ENCODE data around the gene CISTR. TPM values are rescaled to one million over a fixed set of nuclear protein-coding genes. Genes with fewer than 3 reads are reported as not detected.

Gene CISTR
- total RNA-seq, 1 donor from 2014 or later: 1.7 TPM

DNA sequence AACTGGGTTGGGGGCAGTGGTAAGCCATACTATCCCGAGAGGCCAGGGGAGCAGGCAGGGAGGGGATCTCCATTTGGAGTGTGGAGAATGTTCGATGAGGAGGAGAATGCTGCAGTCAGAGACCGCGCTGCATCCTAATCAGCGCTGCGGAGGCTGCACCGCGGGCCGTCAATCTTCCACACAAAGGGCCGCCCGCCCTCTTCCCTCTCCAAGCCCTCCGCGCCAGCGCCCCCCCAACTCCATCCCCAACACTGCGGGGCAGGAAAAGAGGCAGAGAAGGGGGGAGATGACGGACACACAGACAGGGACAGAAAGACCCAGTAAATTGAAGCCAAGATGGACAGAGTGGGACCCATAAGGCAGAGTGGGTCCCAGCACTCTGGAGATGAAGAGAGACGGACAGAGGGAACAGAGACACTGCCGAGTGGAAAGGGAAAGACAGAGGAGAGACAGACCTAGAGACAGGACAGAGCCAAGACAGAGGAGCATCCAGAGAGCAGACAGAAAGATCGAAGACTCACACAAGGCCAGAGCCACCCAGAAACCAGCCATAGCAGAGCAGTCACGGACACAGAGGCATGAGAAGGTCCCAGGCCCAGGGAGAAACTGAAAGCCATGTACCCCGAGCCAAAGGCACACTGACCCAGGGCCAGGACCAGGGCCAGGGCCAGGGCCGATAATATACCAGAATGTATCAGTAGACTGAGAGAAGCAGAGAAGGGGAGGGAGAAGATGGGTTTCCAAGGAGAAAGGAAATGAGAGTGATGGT, 3.5 kb downstream of the CISTR start:
- ATAC-seq (no peak), DNase-seq (ENCODE audit: missing footprints) (no peak)
- intact Hi-C loops (cut with DNase I): loop anchor here (5.0 kb wide), 1 partner anchor 206 kb away; no protein-coding TSS in a partner anchor

GRCh38 chr12:53747095-53747494, 4.7 kb downstream of the CISTR start:
- intact Hi-C loops (cut with DNase I): loop anchor here (5.0 kb wide), 1 partner anchor 205 kb away; no protein-coding TSS in a partner anchor
- DNase-seq (ENCODE audit: missing footprints) (no peak), ATAC-seq (no peak)

GRCh38 chr12:53746592-53747092, 5.1 kb downstream of the CISTR start:
- DNase-seq (ENCODE audit: missing footprints) (peak; percentile 96), ATAC-seq (peak; percentile 90)
- intact Hi-C loops (cut with DNase I): loop anchor here (5.0 kb wide), 1 partner anchor 204 kb away; no protein-coding TSS in a partner anchor

DNA sequence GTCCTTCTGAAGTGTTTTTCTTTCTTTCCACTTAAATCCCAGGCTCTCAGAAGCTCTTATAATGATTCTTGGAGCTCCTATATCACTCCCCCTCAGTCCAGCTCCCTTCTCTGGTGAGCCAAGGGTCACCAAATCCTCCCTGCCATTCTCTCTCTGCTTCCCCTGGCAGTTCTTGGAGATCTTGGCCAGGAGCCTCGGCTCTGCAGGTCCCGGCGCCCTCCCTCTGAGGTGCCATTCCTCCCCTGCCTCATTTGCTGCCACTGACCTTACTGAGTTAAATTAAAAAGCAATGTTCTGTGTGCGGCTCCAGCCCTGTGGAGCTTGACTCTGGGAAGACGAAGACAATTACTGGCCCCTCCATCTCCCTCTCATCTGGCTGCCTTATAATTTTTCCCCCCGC, 7.0 kb downstream of the CISTR start:
- no peak for DNase-seq (ENCODE audit: missing footprints)
- intact Hi-C loops (cut with DNase I): loop anchor here (5.0 kb wide), 1 partner anchor 202 kb away; no protein-coding TSS in a partner anchor
- ATAC-seq: no peak

GRCh38 chr12:53744130-53744441, 7.7 kb downstream of the CISTR start:
- DNase-seq (ENCODE audit: missing footprints) (no peak), ATAC-seq (no peak)
- intact Hi-C loops (cut with DNase I): no loop called here

DNA sequence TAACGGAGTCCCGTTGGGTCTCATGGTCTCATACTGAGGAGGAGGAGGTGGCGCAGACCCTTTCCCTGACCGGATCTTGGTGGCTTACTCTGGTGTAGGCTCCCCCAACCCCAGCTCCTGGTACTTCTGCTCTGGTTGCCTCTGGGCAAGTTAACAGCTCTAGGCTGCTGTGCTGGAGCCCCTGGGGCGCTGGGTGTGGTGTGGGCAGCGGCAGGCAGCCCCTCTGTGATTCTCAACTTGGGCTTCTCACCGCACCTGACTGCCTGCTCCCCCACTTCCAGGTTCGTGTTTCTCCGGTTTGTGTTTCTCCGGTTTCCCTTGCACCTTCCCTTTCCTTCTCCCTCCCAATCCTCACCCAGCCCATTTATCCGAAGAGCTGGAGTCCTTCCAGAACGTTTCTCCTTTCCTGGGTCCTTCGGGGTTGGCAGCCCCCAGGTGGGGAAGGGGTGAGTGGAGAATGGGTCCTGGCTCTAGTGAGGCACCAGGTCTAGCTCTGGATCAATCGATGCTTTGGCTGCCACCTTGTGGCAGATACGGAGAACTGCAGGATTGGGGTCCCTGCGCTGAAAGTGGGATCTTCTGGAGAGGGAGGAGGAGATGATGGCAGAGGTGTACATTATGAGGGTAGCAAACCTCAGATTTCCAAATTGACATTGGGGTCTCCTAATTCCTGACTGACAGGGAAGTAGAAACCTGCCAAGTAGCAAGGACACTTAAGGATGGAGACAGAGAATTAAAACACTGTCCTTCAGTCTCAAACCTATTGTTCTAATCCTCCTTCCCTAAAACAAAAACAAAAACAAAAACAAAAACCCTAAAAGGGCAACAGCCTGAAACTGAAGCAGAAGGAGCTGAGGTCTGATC, 8.3 kb downstream of the CISTR start:
- DNase-seq (ENCODE audit: missing footprints) (no peak), ATAC-seq (peak; percentile 45)
- intact Hi-C loops (cut with DNase I): loop anchor here (1.0 kb wide), 1 partner anchor 42 kb away; no protein-coding TSS in a partner anchor

DNA sequence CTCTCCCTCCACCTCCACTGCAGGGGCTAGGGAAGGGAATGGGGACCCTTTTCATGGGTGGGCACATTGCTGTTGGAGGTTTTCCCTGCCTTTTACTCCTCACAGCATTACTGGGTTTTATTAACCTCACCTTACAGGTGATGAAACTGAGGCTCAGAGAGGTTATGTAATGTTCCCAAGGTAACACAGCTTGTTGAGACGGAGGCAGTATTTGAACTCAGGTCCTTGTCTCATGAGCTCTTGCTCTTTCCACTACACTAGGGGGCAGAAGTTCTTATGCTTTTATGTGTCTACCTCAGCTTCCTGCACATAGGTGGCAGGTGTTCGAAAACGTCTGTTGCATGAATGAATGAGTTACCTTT, 11.7 kb downstream of the CISTR start:
- DNase-seq (ENCODE audit: missing footprints) (no peak), ATAC-seq (no peak)
- intact Hi-C loops (cut with DNase I): no loop called here

DNA sequence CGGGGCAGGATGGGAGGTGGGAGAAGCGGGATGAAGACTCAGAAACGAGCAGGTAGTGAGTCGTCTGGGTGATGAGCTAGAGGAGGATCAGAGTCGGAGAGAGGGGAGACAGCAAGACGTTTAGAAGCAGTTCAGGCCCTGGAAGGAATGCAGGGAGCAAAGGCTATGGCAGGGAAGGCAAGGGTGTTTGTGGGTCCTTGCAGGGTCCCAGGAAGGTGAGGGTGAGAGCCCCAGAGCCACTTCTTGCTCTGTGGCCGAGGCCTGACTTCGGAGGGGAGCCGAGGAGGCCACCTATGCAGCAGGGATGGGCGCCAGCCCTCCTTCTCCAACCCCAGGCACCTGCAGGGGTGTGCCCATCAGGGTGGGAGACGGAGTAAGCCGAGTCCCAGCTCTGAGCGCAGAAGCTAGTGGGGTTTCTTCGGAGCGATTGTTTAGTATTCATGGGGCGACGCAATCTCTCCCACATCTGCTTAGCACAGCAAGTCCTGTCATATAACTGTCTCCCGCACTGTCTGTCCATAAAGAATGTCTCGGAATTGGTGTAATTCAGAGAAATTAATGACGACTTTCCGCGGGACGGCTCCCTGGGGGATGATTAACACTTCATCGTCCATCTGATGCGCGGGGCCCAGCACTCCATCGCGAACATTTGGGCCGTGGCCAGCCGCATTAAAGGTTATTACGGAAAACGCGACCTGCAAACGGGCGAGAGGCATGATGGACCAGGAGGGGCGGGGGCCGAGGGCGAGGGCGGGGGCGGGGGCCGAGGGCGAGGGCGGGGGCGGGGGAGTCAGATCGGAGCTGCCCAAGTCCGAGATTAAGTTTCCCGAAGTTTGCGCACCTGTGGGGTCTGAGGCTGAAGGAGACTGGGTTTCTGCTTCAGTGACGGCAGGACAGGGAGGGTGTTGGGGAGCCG, 12.3 kb downstream of the CISTR start:
- DNase-seq (ENCODE audit: missing footprints) (no peak), ATAC-seq (no peak)
- intact Hi-C loops (cut with DNase I): no loop called here

- no peak for DNase-seq (ENCODE audit: missing footprints)
- intact Hi-C loops (cut with DNase I): no loop called here
- no peak for ATAC-seq
These were observed 13.2 kb downstream of the CISTR start for GRCh38 chr12:53738406-53739213.

GRCh38 chr12:53737951-53738405, 13.8 kb downstream of the CISTR start:
- intact Hi-C loops (cut with DNase I): no loop called here
- ATAC-seq (no peak), DNase-seq (ENCODE audit: missing footprints) (no peak)

DNA sequence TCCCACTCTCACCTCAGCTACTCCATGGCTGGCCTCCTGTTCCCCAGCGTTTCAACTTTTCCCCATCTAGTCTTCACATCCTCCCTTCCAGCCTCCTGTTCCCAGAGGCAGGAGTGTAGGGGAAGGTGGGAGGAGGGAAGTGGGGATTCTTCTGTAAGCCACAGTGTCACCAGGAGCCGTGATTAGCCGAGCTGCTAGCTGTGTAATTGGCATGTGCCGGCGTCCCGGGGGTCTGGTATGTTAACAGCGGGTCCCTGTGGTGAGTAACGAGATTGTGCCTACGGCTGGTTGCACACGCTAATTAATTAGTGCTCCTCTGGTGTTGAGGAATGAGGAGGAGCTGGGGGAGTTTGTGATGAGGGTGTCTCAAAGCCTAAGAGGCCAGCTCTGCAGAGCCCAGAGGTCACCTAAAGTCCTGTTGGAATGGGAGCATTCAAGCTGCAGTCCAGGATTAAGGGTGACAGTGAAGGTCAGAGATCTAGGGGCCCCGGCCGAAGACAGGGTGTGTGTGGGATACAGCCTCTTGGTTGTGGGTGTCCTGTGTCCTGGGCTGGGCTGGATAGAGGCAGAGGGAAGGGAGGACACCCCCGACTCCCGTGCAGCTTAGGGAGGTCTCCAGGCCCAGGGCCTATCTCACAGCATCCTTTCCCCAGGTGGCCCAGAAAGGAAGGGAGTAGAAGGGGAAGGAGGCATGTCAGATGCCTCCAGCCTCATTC, 14.5 kb downstream of the CISTR start:
- ATAC-seq (no peak), DNase-seq (ENCODE audit: missing footprints) (no peak)
- intact Hi-C loops (cut with DNase I): no loop called here

GRCh38 chr12:53736592-53736991, 15.2 kb downstream of the CISTR start:
- intact Hi-C loops (cut with DNase I): no loop called here
- DNase-seq (ENCODE audit: missing footprints) (no peak), ATAC-seq (no peak)

DNA sequence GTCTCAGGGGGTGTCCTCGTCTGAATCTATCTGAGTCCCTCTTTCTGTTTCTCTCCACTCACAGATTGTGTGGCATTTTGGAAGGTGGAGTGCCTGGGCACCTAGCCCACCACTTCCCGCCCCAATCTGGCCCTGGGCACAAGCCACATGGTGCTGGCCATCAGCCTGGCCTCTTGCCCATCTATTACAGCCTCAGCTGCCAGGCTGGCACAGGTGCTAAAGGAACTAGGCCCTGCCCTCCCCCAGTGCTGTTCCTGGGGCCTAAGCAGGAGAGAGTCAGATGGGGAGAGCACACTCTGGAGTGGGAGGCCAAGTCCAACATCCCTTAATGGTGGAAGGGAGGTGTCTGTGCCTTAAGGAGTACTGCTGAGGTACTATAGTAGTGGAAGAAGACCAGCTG, 16.2 kb downstream of the CISTR start:
- intact Hi-C loops (cut with DNase I): no loop called here
- peak; percentile 43 for ATAC-seq
- DNase-seq (ENCODE audit: missing footprints): no peak

- DNase-seq (ENCODE audit: missing footprints) (no peak), ATAC-seq (no peak)
- intact Hi-C loops (cut with DNase I): no loop called here
These were observed 17.4 kb downstream of the CISTR start for GRCh38 chr12:53734425-53734824.

DNA sequence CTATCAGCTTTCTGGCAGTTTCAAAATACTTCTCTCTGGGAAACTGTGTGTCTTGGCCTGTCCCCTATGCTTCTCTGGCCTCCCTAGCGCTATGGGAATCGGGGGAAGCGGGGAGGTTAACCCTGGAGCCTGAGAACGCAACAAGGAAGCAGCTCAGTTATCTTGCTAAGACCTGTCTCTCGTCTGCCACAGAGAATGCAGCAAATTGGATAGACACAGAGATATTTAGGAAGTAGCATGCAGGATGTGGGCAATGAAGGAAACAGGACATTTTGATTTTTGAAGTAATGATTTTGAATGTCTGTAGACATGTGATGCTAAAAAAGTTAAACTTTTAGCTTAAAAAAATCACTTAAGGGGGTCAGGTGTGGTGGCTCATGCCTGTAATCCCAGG, 18.0 kb downstream of the CISTR start:
- no peak for ATAC-seq
- intact Hi-C loops (cut with DNase I): no loop called here
- DNase-seq (ENCODE audit: missing footprints): no peak

DNA sequence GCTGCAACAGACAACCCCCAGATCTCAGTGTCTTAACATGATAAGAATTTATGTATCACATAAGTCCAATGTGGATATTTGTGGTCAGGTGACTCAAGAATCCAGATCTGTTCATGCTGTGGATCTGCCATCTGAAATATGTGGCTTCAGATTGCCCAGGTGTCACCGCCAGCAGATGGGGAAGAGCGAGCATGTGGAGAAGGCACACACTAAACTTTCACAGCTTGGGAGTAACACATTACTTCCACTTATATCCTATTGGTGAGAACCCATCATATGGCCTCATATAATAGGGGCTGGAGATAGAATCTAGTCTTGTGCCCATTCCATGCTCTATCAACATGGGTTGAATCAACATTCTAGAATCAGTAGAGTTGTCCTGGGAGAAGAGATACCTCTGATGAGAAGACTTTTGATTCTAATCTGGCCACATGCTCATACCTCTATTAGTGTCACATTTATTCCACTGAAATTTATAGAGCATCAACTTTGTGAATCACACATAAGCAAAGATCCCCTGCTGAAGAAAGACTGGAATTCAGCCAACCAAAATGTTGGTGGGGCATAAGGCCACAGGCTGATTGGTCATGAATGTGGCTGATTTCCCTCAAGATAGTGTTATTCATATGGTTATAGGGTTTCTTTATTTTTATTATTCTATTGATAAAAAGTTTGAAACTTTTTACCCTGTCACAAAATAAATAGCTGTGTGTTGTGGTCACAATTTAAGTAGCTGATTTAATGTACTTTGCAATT, 18.6 kb downstream of the CISTR start:
- no peak for DNase-seq (ENCODE audit: missing footprints)
- ATAC-seq: no peak
- intact Hi-C loops (cut with DNase I): no loop called here

GRCh38 chr12:53729644-53730043, 22.1 kb downstream of the CISTR start:
- intact Hi-C loops (cut with DNase I): no loop called here
- DNase-seq (ENCODE audit: missing footprints) (no peak), ATAC-seq (no peak)

Data from Right ventricle myocardium inferior (tissue), 1 donor.